GM21447 (cell line): Measurements from ENCODE around the gene FUT6.
"Not testable (repeated sequence)": the region's sequence is repeated elsewhere in the genome, so short reads cannot be mapped to it uniquely, and the experiment has no call there.

Source experiments
- ATAC-seq: cut with Tn5 transposase; IDR thresholded peaks from one replicate; pipeline ENCODE4 v1.9.1; 2021; ENCODE audit not compliant: unreplicated experiment

Gene FUT6, protein sequence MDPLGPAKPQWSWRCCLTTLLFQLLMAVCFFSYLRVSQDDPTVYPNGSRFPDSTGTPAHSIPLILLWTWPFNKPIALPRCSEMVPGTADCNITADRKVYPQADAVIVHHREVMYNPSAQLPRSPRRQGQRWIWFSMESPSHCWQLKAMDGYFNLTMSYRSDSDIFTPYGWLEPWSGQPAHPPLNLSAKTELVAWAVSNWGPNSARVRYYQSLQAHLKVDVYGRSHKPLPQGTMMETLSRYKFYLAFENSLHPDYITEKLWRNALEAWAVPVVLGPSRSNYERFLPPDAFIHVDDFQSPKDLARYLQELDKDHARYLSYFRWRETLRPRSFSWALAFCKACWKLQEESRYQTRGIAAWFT

DNA sequence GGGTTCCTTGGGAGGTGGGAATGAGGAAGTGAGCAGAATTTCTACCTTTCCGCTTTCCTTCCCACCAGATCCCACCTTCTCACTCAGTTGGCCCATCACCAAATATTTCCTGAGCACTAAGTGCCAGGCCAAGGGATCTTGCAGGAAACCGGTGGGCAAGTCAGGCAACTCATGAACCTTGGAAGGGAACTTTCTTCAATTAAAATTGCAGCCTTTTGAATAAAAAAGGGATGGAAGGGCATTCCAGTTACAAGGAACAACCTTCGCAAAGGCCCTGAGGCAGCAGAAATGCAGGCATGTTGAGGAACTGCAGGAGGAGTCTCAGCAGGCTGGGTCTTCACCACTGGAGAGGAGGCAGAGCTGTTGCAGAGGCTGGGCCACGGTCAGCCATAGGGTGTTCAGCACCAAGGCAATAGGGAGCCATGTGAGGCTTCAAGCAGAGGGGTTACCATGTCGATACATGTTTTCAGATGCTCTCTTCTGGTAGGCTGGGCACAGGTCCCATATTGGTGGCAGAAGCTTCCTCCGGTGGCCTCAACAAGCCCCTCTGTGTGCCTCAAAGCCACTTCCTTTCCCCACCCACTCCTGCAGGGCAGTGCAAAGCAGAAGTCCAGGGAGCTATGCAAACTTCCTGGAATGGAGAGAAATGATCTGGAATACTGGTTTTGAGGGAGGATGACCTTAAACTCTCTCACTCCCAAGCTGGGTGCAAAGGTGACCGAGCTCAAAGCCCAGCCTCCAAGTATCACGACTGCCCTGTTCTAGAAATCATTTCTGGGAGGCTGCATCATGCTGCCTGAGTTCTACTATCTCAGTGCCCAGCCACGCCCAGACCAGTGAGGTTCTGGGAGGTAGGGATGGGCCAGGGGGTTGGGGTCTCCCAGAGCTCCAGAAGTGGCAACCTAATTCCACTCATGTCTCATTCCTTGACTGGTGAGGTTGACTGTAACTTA is at the start of gene FUT6:
TSS of gene FUT6 (minus strand) at position 638 of the 953 bp plus-strand sequence. CDS start 7,135 bp downstream, outside the sequence.
- ATAC-seq = no peak

DNA sequence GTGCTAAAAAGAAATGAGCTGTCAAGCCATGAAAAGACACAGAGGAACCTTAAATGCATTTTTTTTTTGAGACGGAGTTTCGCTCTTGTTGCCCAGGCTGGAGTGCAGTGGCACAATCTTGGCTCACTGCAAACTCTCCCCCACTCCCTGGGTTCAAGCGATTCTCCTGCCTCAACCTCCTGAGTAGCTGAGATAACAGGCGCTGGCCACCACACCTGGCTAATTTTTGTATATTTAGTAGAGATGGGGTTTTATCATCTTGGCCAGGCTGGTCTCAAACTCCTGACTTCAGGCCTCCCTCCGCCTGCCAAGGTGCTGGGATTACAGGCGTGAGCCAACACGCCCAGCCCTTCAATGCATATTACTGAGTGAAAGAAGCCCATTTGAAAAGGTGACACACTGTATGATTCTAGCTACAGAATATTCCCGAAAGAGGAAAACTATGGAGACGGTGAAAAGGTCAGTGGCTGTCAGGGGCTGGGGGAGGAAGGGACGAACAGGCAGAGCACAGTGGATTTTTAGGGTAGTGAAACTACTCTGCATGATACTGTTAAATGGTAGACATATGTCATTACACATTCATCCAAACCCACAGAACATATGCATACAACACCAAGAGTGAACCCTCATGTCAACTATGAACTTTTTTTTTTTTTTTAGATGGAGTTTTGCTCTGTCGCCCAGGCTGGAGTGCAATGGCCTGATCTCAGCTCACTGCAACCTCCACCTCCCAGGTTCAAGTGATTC is 44.7 kb upstream of the FUT6 start:
- not testable (repeated sequence) for ATAC-seq

DNA sequence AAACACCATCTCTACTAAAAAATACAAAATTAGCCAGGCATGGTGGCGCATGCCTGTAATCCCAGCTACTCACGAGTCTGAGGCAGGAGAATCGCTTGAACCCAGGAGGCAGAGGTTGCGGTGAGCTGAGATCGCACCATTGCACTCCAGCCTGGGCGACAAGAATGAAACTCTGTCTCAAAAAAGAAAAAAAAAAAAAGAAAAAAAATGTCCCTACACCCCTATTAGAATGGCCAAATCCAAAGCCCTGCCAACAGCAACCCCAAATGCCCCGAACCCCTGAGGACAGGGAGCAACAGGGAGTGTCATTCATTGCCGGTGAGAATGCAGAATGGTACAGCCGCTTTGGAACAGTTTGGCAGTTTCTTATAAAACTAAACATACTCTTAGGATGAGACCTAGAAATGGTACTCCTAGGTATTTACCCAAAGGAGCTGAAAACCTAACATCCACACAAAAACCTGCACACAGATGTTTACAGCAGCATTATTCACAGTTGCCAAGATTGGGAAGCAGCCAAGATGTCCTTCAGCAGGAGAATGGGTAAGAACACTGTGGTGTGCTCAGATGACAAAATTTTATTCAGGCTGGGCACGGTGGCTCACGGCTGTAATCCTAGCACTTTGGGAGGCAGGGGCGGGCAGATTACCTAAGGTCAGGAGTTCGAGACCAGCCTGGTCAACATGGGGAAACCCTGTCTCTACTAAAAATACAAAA is 43.8 kb upstream of the FUT6 start:
- ATAC-seq = not testable (repeated sequence)

DNA sequence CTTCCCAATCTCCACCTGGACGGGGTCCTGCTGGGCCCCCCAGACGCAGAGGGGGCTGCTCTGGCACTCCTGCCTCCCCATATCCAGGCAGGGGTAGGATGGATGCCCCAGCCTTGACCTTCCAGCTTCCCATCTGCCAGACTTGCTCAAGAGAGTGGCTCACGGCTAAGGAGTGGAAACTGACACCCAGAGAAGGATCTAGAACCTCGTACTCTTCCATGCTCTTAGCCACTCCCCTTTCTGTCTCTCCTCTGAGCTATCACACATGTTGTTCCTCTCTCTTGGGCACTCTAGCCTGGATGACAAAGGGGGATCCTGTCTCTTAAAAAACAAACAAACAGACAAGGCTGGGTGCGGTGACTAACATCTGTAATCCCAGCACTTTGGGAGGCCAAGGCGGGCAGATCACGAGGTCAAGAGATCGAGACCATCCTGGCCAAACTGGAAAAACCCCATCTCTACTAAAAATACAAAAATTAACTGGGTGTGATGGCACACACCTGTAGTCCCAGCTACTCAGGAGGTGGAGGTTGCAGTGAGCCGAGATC is 43.0 kb upstream of the FUT6 start:
- ATAC-seq = no peak

DNA sequence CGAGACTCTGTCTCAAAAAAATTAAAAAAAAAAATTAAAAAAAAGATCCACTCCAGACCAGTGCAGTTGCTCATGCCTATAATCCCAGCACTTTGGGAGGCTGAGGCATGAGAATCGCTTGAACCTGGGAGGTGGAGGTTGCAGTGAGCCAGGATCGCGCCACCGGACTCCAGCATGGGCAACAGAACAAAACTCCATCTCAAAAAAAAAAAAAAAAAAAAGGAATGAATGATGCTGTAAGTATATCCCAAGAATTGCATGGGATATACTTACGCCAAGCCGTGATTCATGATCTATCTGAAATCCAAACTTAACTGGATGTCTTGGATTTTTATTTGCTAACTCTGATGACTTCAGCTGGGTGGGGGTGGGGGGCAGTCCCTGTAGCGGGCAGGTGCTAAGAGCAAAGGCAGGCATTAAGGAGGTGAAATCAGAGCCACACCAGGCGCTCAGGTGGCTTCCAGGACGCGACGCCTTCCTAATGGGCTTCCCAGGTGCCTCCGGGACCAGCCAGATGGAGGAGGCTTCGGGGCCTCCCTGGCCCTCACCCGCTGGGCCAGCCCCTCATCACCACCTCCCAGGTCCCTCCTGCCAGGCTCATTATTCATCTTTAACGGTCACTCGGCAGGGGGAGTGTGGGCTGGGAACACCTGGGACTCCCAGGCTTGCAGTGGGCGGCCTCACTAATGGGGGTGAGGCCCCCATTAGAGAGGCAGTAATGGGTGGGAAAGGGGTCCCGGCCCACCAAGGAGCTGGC is 42.2 kb upstream of the FUT6 start:
- no peak for ATAC-seq

DNA sequence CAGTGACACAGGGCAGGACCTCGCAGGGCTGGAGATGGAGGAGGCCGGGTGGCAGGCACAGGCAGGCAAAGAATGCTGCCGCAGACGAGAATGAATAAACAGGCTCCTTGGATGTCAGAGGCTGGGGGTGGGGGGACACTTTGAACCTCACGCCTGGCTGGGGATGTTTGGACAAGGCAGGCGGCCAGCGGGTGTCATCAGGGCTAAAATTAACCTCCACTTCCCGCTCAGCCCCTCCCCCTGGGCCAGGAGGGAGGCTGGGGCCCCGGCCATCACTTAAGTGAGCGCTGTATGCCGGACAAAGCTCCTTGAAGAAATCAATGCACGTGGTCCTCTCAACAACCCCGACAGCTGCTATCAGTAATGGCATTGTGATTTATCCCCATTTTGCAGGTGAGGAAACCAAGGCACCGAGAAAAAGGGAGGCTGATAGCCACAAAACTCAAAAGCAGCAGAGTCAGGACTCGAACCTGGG is 41.1 kb upstream of the FUT6 start:
- ATAC-seq = no peak

DNA sequence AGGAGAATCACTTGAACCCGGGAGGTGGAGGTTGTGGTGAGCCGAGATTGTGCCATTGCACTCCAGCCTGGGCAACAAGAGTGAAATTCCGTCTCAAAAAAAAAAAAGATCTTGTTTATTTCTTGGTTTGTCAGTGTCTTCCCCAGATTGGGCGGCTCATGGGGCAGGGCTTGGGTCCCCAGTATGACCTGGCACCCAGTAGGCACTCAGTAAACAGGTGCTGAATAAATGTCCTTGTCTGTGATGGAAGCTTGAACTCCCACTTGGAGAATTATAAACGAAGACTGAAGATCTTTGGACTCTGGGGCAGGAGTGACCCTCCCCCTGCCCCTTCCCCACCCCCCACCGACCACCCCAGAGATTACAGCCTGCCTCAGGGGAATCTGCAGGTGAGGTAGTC is 40.7 kb upstream of the FUT6 start:
- ATAC-seq = no peak

DNA sequence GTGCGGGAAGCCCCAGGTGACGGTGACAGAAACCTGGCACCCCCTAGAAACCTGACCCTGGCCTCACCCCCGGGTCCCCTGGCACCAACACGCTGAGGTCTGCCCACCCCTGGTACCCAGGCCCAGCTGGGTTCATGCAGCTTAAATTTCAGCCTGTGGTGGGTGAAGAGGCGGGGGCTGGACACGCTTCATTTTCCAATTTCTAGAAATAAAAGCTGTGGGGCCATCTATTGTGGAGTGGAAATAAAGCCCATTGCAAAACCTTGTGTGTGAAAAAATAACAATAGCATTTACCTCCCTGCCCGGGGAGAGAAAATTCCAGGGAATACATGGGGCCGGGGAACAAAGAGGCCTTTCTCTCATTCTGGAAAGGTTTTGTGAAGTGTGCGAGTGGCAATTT is 38.4 kb upstream of the FUT6 start:
- no peak for ATAC-seq

DNA sequence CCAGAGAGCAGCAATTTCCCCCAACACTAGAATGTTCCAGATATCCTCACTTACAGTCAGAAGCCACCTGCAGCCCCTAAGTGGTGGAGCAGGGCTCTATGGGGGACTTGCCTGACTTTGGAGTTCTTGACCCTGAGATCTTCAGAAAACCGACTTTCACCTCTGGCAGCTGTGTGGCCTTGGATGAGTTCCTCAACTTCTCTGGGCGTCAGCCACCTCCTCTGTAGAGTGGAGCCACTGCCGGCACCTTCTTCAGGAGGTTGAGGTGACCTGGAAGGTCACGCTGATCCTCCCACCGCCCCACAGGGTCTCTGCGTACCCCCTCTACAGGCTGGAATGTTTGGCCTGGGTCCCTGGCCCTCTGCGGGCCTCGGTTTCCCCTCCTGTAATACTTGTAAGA is 37.9 kb upstream of the FUT6 start:
- ATAC-seq = no peak

DNA sequence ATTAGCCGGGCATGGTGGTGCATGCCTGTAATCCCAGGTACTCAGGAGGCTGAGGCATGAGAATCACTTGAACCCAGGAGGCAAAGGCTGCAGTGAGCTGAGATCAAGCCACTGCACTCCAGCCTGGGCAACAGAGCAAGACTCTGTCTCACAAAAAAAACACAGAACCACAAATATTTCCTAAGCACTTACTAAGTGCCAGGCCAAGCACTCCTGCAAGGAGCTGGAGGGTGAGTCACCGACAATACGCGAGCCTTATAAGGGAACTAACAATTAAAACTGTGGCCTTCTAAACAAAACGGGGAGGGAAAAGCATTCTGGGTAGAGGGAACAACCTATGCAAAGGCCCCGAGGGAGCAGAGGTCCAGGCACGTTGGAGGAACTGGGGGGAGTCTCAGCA is 35.0 kb upstream of the FUT6 start:
- ATAC-seq = not testable (repeated sequence)

DNA sequence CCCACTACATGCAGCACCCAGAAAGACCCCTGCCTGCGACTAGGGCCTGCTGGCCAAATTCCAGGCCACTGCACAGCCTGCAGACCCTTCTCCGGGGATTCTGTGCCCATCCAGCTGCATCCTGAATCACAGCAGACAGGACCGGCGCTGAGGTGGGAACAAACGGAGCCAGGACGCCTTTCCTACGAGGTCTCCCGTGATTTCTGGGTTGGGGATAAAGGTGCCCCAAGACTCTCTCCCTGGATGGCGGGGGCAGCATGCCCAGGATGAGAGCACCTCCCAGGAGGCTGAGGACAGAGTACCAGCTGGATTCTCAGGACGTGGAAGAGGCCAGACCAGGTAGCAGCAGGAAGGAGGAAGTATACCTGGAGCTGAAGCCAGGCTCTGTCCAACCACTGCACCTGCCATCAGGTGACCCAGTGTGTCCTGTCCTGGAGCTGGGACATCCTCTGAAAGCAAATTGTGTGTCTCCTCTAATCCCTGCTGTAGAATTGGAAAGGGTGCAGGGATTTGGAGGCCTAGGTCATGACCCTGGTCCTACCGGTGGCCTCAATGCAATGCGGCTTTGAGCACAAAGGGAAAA is 34.2 kb upstream of the FUT6 start:
- no peak for ATAC-seq

DNA sequence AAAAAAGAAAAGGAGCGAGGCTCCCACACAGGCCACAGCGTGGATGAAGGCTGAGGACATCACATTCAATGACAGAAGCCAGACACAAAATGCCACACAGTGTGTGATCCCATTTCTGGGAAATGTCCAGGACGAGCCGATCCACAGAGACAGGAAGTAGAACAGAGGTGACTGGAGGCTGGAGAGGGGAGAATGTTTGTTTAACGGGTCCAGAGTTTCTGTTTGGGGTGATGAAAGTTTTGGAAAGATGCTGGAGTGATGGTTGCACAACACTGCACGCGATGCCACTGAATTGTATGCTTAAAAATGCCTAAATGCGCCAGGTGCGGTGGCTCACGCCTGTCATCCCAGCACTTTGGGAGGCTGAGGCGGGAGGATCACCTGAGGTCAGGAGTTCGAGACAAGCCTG is 31.5 kb upstream of the FUT6 start:
- no peak for ATAC-seq

DNA sequence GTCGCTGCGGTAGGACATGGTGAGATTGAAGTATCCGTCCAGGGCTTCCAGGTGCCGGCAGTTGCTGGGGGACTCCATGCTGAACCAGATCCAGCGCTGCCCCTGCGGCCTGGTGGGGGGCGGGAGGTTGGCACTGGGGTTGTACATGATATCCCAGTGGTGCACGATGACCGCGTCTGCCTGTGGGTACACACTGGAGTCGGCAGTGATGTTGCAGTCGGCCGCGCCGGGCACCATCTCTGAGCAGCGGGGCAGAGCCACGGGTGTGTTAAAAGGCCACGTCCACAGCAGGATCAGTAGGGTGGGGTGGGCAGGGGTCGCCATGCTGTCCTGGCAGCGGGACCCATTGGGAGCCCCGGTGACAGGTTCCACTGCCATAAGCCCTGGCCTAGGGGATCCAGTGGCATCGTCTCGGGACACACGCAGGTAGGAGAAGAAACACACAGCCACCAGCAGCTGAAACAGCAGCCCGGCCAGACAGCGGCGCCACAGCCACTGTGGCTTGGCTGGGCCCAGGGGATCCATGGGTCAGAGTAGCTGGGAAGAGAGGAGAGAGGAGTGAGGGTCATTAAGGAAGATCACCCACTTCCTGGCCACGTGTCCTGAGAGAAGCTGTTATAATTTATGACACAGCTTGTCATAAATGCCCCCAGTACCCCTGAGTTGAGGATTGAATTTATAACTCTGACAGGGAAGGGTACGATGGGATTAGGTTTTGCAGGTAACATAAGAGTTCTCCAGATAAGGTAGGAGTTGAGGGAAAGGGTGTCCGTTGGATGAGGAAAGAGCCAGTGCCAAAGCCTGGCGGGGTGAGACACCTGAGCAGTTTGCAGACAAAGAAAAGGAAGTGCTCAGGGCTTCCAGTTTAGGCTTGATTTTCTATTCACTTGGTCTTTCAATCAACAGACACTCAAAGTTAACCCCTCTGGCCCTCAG is 28.0 kb upstream of the FUT6 start:
- ATAC-seq = no peak

DNA sequence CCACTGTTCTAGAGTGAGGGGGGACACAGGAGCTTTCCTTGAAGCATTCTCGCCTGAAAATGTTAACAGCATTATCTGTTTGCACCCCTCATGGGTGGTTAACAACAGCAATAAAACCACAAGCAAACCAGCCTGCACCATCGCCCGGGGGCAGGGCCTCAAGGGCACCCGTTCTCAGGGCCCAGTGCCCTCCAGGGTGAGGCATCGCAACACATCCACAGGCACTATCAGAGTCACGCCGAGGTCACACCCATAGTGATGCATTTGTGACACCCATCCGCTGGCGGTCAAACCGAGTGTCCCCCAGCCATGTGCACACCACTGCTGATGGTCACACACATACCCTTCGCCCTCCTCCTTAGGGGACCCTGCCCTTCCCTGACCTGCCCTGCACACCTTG is 26.3 kb upstream of the FUT6 start:
- ATAC-seq = no peak

DNA sequence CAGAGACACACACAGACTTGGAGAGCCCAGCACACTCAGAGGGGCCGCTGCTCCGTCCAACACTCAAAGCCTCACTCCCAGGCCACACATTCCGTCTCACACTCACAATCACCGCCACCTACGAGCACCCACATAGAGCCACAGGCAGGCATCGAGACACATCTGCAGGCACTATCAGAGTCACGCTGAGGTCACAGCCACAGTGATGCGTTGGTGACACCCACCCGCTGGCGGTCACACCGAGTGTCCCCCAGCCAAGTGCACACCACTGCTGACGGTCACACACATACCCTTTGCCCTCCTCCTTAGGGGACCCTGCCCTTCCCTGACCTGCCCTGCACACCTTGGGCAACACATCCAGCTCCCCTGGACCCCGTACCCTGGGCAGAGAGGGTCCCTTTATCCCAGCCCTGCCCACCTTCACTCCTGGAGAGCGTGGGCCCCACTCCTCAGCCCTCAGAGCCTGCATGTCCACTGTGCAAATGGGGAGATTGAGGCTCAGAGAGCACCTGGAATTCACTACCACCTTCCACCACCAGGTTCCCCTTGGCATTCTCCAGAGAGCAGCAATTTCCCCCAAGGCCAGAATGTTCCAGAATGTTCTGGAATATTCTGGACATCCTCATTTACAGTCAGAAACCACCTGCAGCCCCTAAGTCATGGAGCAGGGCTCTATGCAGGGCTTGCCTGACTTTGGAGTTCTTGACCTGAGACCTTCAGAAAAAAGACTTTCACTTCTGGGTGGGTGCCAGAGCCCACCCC is 25.4 kb upstream of the FUT6 start:
- no peak for ATAC-seq

DNA sequence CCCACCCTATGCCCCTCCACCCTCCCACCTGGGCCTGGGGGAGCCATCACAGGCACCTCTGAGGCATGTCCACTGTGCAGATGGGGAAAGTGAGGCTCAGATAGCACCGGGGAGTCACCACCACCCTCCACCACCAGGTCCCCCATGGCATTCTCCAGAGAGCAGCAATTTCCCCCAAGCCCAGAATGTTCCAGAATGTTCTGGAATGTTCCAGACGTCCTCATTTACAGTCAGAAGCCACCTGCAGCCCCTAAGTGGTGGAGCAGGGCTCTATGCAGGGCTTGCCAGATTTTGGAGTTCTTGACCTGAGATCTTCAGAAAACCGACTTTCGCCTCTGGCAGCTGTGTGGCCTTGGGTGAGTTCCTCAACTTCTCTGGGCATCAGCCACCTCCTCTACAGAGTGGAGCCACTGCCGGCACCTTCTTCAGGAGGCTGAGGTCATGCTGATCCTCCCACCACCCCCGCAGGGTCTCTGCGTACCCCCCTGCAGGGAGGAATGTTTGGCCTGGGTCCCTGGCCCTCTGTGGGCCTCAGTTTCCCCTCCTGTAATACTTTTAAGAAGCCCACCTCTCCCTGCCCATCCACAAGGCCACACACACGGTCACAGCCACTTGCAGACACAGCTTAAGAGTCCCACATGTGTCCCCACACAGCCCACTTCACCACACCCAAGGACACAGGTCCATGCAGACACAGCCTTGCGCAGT is 24.7 kb upstream of the FUT6 start:
- ATAC-seq = no peak
